HepG2 (cell line): Measurements from ENCODE around the gene HECTD1. TPM values are rescaled to one million over a fixed set of nuclear protein-coding genes. Genes with fewer than 3 reads are reported as not detected.
"Not testable (repeated sequence)": the region's sequence is repeated elsewhere in the genome, so short reads cannot be mapped to it uniquely, and the experiment has no call there.

Experiments
- CCDC6 ChIP-seq: sonication (generic); formaldehyde crosslinking; IDR thresholded peaks from 2 replicates; pipeline ENCODE4 v1.8.1; 2022; ENCODE audit warnings: mild to moderate bottlenecking, missing genetic modification reagents, moderate library complexity
- ETV5 ChIP-seq: IDR thresholded peaks from 2 replicates; pipeline ENCODE4 v1.6.1; 2018; ENCODE audit warnings: missing biosample characterization, missing genetic modification reagents, inconsistent platforms, borderline replicate concordance
- HNF4A ChIP-seq: sonication (generic); formaldehyde crosslinking; IDR thresholded peaks from 2 replicates; pipeline ENCODE4 v1.4.0; 2020; ENCODE audit warnings: missing genetic modification reagents
- IKZF4 ChIP-seq: sonication (generic); formaldehyde crosslinking; IDR thresholded peaks from 2 replicates; pipeline ENCODE4 v1.5.1; 2020; ENCODE audit warnings: borderline replicate concordance, mild to moderate bottlenecking, low read depth, missing genetic modification reagents; ENCODE audit errors: not compliant biosample characterization
- KDM1A ChIP-seq: IDR thresholded peaks from 2 replicates; pipeline ENCODE4 v1.6.1; 2016; ENCODE audit warnings: missing compliant biosample characterization
- KDM2A ChIP-seq: sonication (generic); formaldehyde crosslinking; IDR thresholded peaks from 2 replicates; pipeline ENCODE4 v1.4.0; 2020; ENCODE audit warnings: low read depth, missing genetic modification reagents, borderline replicate concordance
- MEF2D ChIP-seq: sonication (generic); formaldehyde crosslinking; IDR thresholded peaks from 2 replicates; pipeline ENCODE4 v1.5.1; 2020; ENCODE audit warnings: mild to moderate bottlenecking, missing genetic modification reagents
- MTA3 ChIP-seq: sonication (generic); formaldehyde crosslinking; IDR thresholded peaks from 2 replicates; pipeline ENCODE4 v1.4.0; 2020; ENCODE audit warnings: missing genetic modification reagents
- NONO ChIP-seq, 2 experiments: fragments of 450-650 bp in 1 of 2; sonication (generic) in 1 of 2; formaldehyde crosslinking in 1 of 2; IDR thresholded peaks in 1 of 2; conservative IDR thresholded peaks in 1 of 2; 2 replicates each; pipeline versions ENCODE4 v1.6.1 to v1.8.0; 2017 to 2022; ENCODE audit warnings: mild to moderate bottlenecking in 1 of 2, missing genetic modification reagents in 1 of 2, moderate library complexity in 1 of 2
- NR2C2 ChIP-seq: sonication (generic); formaldehyde crosslinking; IDR thresholded peaks from 2 replicates; pipeline ENCODE4 v1.4.0; 2020; ENCODE audit warnings: missing genetic modification reagents, mild to moderate bottlenecking, moderate library complexity, borderline replicate concordance
- SALL1 ChIP-seq: sonication (generic); formaldehyde crosslinking; IDR thresholded peaks from 2 replicates; pipeline ENCODE4 v1.8.0; 2022; ENCODE audit warnings: mild to moderate bottlenecking, missing genetic modification reagents
- SMAD1 ChIP-seq: sonication (generic); formaldehyde crosslinking; IDR thresholded peaks from 2 replicates; pipeline ENCODE4 v1.4.0; 2020; ENCODE audit warnings: missing genetic modification reagents, low read depth, mild to moderate bottlenecking, borderline replicate concordance
- THAP11 ChIP-seq: IDR thresholded peaks from 2 replicates; pipeline ENCODE4 v1.6.1; 2016; ENCODE audit warnings: missing biosample characterization, missing genetic modification reagents
- THAP9 ChIP-seq: sonication (generic); formaldehyde crosslinking; IDR thresholded peaks from 2 replicates; pipeline ENCODE4; 2020; ENCODE audit warnings: missing genetic modification reagents, mild to moderate bottlenecking, borderline replicate concordance
- XRCC5 ChIP-seq: fragments of 200-400 bp; formaldehyde crosslinking; optimal IDR thresholded peaks from 2 replicates; pipeline ENCODE3; 2017; ENCODE audit warnings: mild to moderate bottlenecking, low read length
- ZBTB38 ChIP-seq: sonication (generic); formaldehyde crosslinking; IDR thresholded peaks from 2 replicates; pipeline ENCODE4 v1.5.1; 2020; ENCODE audit warnings: mild to moderate bottlenecking, missing genetic modification reagents
- ZMYM3 ChIP-seq: sonication (generic); formaldehyde crosslinking; IDR thresholded peaks from 2 replicates; pipeline ENCODE4 v1.5.1; 2020; ENCODE audit warnings: mild to moderate bottlenecking, missing genetic modification reagents
- ZNF230 ChIP-seq: sonication (generic); formaldehyde crosslinking; IDR thresholded peaks from 2 replicates; pipeline ENCODE4 v1.4.0; 2020; ENCODE audit warnings: mild to moderate bottlenecking, missing genetic modification reagents
- polyA plus RNA-seq, 8 experiments: library from polyadenylated mRNA; depleted of rRNA in 3 of 8; stranded (reverse) in 7 of 8; unstranded in 1 of 8; fragments of >200 nt; fragmentation: Illumina TruSeq in 4 of 8; extraction: Trizol in 4 of 8; gene quantifications; 2 replicates each; pipeline versions ENCODE4 v1.2.1 to v1.2.3, GENCODE V29; 2011 to 2016; ENCODE audit warnings: low read depth in 4 of 8, missing spikeins in 1 of 8, mixed read lengths in 1 of 8; ENCODE audit not compliant: insufficient read depth in 1 of 8
- total RNA-seq, 5 experiments: library from RNA; depleted of rRNA; stranded (reverse); fragments of >200 nt; fragmentation: Illumina TruSeq; extraction: Trizol; gene quantifications; 2 replicates each; pipeline ENCODE4 v1.2.3, GENCODE V29; 2016; ENCODE audit warnings: low read depth in 1 of 5
- TF ChIP-seq, protein P1 (sequence below): sonication (generic); formaldehyde crosslinking; IDR thresholded peaks from 2 replicates; pipeline ENCODE4 v1.4.0; 2020; ENCODE audit warnings: missing genetic modification reagents, mild to moderate bottlenecking, borderline replicate concordance
- TF ChIP-seq, protein P2 (sequence below): IDR thresholded peaks from 2 replicates; pipeline ENCODE4 v1.6.1; 2016; ENCODE audit warnings: low read depth

Gene HECTD1
- total and polyA plus RNA-seq, 2 of the 13 experiments (the other 11 are each of a cell fraction or from before 2014, with no cell fraction given): 312 to 560 TPM

GRCh38 chr14:31052905-31053586 lies 154.5 kb downstream of the HECTD1 start (continued):
- TF ChIP-seq, protein P1, sequence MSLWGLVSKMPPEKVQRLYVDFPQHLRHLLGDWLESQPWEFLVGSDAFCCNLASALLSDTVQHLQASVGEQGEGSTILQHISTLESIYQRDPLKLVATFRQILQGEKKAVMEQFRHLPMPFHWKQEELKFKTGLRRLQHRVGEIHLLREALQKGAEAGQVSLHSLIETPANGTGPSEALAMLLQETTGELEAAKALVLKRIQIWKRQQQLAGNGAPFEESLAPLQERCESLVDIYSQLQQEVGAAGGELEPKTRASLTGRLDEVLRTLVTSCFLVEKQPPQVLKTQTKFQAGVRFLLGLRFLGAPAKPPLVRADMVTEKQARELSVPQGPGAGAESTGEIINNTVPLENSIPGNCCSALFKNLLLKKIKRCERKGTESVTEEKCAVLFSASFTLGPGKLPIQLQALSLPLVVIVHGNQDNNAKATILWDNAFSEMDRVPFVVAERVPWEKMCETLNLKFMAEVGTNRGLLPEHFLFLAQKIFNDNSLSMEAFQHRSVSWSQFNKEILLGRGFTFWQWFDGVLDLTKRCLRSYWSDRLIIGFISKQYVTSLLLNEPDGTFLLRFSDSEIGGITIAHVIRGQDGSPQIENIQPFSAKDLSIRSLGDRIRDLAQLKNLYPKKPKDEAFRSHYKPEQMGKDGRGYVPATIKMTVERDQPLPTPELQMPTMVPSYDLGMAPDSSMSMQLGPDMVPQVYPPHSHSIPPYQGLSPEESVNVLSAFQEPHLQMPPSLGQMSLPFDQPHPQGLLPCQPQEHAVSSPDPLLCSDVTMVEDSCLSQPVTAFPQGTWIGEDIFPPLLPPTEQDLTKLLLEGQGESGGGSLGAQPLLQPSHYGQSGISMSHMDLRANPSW (CRISPR knock-in tag): 0 out of 2 replicates have a peak, but pooled peaks have one; percentile 80
- TF ChIP-seq CCDC6 (0 out of 2 replicates have a peak, but pooled peaks have one; percentile 22), NR2C2 (peak; percentile 77), SMAD1 (CRISPR knock-in tag) (peak; percentile 95; the same call in 1 of the 2 replicates), KDM2A (CRISPR knock-in tag) (peak; percentile 67; the same call in 1 of the 2 replicates), THAP9 (CRISPR knock-in tag) (peak; percentile 43; the same call in 1 of the 2 replicates), MEF2D (CRISPR knock-in tag) (peak; percentile 58; the same call in 1 of the 2 replicates), ZMYM3 (CRISPR knock-in tag) (peak; percentile 81), IKZF4 (CRISPR knock-in tag) (peak; percentile 55), ZNF230 (CRISPR knock-in tag) (peak; percentile 23; the same call in 1 of the 2 replicates), NONO (CRISPR knock-in tag; conservative IDR thresholded peaks at IDR 0.05) (0 out of 2 replicates have a peak, but pooled peaks have one; percentile 43), THAP11 (CRISPR knock-in tag) (peak; percentile 25; the same call in 1 of the 2 replicates), KDM1A (CRISPR knock-in tag) (0 out of 2 replicates have a peak, but pooled peaks have one; percentile 9), SALL1 (CRISPR knock-in tag) (peak; percentile 68; the same call in 1 of the 2 replicates), ETV5 (CRISPR knock-in tag) (0 out of 2 replicates have a peak, but pooled peaks have one; percentile 21), ZBTB38 (CRISPR knock-in tag) (peak; percentile 35; the same call in 1 of the 2 replicates), XRCC5 (peak; percentile 36), HNF4A (peak; percentile 94), MTA3 (CRISPR knock-in tag) (0 out of 2 replicates have a peak, but pooled peaks have one; percentile 31)
- TF ChIP-seq NONO (IDR thresholded peaks at IDR 0.05): not testable (repeated sequence)
- TF ChIP-seq, protein P2, sequence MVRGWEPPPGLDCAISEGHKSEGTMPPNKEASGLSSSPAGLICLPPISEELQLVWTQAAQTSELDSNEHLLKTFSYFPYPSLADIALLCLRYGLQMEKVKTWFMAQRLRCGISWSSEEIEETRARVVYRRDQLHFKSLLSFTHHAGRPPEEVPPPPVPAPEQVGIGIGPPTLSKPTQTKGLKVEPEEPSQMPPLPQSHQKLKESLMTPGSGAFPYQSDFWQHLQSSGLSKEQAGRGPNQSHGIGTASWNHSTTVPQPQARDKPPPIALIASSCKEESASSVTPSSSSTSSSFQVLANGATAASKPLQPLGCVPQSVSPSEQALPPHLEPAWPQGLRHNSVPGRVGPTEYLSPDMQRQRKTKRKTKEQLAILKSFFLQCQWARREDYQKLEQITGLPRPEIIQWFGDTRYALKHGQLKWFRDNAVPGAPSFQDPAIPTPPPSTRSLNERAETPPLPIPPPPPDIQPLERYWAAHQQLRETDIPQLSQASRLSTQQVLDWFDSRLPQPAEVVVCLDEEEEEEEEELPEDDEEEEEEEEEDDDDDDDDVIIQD (CRISPR knock-in tag): peak; percentile 88; the same call in 1 of the 2 replicates
